ENCODE results near the gene SKAP2.

DNA sequence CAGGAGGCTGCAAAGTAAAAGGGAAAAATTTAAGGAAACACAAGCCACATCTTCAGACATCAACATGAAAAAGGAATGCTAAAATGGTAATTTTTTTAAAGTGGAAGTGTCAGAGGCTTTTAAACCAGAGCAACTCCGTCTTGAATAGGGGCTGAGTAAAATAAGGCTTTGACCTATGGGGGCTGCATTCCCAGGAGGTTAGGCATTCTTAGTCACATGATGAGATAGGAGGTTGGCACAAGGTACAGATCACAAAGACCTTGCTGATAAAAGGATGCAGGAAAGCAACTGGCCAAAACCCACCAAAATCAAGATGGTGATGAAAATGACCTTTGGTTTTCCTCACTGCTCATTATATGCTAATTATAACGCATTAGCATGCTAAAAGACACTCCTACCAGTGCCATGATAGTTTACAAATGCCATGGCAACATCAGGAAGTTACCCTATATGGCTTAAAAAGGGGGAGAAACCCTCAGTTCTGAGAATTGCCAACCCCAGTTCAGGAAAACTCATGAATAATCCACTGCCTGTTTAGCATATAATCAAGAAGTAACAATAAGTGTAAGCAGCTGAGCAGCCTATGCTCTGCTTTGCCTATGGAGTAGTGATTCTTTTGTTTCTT is 128.3 kb downstream of the SKAP2 start:
- TF ChIP-seq, protein P1, sequence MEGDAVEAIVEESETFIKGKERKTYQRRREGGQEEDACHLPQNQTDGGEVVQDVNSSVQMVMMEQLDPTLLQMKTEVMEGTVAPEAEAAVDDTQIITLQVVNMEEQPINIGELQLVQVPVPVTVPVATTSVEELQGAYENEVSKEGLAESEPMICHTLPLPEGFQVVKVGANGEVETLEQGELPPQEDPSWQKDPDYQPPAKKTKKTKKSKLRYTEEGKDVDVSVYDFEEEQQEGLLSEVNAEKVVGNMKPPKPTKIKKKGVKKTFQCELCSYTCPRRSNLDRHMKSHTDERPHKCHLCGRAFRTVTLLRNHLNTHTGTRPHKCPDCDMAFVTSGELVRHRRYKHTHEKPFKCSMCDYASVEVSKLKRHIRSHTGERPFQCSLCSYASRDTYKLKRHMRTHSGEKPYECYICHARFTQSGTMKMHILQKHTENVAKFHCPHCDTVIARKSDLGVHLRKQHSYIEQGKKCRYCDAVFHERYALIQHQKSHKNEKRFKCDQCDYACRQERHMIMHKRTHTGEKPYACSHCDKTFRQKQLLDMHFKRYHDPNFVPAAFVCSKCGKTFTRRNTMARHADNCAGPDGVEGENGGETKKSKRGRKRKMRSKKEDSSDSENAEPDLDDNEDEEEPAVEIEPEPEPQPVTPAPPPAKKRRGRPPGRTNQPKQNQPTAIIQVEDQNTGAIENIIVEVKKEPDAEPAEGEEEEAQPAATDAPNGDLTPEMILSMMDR (conservative IDR thresholded peaks at IDR 0.05; ENCODE audit: low read depth, low read length): no peak
- TF ChIP-seq EZH2phosphoT487 (IDR thresholded peaks at IDR 0.05; ENCODE audit: borderline replicate concordance, low read length) (no peak), EZH2 (IDR thresholded peaks at IDR 0.05; ENCODE audit: low read length, unreplicated experiment) (no peak)
